ENCODE results near the gene LRCH4.
A peak's percentile ranks its signal among the peaks of the same experiment; 100 is the strongest.

Gene LRCH4

GRCh38 chr7:100604976-100605911 lies 19.3 kb upstream of the LRCH4 start:
- H3K4me3 ChIP-seq (ENCODE audit: control insufficient read depth, low read depth, low read length), result peak overlapping the region; percentile 96
- TF ChIP-seq CTCF (conservative IDR thresholded peaks at IDR 0.05; ENCODE audit: control insufficient read depth, insufficient read depth, low read depth, low read length), result no peak
- DNase-seq (ENCODE audit: low read depth), result no peak

GRCh38 chr7:100604028-100604975 lies 18.4 kb upstream of the LRCH4 start:
- peak overlapping the region; percentile 96 for H3K4me3 ChIP-seq (ENCODE audit: control insufficient read depth, low read depth, low read length)
- DNase-seq (ENCODE audit: low read depth), result peak; percentile 77
- TF ChIP-seq CTCF (conservative IDR thresholded peaks at IDR 0.05; ENCODE audit: control insufficient read depth, insufficient read depth, low read depth, low read length), result peak; percentile 17

GRCh38 chr7:100603726-100604027 lies 17.7 kb upstream of the LRCH4 start:
- no peak for TF ChIP-seq CTCF (conservative IDR thresholded peaks at IDR 0.05; ENCODE audit: control insufficient read depth, insufficient read depth, low read depth, low read length)
- peak; percentile 45 for DNase-seq (ENCODE audit: low read depth)
- H3K4me3 ChIP-seq (ENCODE audit: control insufficient read depth, low read depth, low read length), result peak overlapping the region; percentile 96

- peak overlapping the region; percentile 96 for H3K4me3 ChIP-seq (ENCODE audit: control insufficient read depth, low read depth, low read length)
Observed at GRCh38 chr7:100602889-100603725, 17.2 kb upstream of the LRCH4 start.

GRCh38 chr7:100600730-100601038 lies 14.8 kb upstream of the LRCH4 start:
- no peak overlapping the region for H3K4me3 ChIP-seq (ENCODE audit: control insufficient read depth, low read depth, low read length)
- DNase-seq (ENCODE audit: low read depth), result no peak
- no peak for TF ChIP-seq CTCF (conservative IDR thresholded peaks at IDR 0.05; ENCODE audit: control insufficient read depth, insufficient read depth, low read depth, low read length)

More at GRCh38 chr7:100602889-100603725, 17.2 kb upstream of the LRCH4 start:
- TF ChIP-seq CTCF (conservative IDR thresholded peaks at IDR 0.05; ENCODE audit: control insufficient read depth, insufficient read depth, low read depth, low read length), result no peak
- DNase-seq (ENCODE audit: low read depth), result peak; percentile 86

Data from fibroblast of mammary gland (primary cell).